GM12801 (cell line): Measurements from ENCODE around the gene TMEM240.

Experiments
- TF ChIP-seq, protein P1 (sequence below): IDR thresholded peaks from one replicate; pipeline ENCODE4 v1.5.1; 2011; ENCODE audit warnings: control low read depth; ENCODE audit not compliant: insufficient read length; ENCODE audit errors: extremely low read depth

TMEM240 gene

DNA sequence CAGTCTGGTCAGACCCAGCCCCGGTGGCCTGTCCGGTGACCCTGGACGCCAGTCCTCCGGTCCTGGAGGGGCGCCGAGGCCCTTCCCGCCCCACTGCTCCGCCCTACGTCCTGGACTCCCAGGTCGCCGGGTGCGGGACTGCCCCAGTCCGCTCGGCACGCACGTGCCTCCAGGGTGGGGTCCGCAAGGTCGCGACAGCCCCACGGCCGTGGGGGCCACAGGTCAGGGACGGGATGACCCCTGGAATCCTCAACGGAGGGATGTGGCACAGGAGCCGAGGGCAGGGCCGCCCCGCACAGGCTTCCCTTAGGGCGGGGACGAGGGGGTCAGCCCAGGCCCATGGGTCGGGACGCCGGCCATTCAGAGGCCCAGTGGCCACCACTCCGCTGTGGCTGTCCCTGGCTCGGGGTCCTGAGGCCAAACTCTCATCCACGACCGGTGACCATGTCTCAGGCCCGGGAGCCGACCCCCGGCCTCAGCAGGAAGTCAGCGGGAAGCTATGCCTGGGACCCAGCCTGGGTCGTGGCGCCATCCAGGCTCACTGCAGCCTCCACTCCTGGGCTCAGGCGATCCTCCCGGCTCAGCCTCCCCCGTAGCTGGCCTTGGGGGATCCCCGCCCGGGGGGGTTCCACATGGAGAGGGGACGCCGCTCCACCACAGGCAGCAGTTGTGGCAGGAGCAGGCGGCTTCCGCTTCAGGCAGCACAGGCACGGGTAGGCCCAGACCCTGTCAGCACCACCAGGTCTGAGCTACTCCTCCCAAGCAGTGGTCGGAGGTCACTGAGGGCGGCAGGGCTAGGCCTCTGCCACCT is 599 bp upstream of the TMEM240 start:
- TF ChIP-seq, protein P1, sequence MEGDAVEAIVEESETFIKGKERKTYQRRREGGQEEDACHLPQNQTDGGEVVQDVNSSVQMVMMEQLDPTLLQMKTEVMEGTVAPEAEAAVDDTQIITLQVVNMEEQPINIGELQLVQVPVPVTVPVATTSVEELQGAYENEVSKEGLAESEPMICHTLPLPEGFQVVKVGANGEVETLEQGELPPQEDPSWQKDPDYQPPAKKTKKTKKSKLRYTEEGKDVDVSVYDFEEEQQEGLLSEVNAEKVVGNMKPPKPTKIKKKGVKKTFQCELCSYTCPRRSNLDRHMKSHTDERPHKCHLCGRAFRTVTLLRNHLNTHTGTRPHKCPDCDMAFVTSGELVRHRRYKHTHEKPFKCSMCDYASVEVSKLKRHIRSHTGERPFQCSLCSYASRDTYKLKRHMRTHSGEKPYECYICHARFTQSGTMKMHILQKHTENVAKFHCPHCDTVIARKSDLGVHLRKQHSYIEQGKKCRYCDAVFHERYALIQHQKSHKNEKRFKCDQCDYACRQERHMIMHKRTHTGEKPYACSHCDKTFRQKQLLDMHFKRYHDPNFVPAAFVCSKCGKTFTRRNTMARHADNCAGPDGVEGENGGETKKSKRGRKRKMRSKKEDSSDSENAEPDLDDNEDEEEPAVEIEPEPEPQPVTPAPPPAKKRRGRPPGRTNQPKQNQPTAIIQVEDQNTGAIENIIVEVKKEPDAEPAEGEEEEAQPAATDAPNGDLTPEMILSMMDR = no peak

DNA sequence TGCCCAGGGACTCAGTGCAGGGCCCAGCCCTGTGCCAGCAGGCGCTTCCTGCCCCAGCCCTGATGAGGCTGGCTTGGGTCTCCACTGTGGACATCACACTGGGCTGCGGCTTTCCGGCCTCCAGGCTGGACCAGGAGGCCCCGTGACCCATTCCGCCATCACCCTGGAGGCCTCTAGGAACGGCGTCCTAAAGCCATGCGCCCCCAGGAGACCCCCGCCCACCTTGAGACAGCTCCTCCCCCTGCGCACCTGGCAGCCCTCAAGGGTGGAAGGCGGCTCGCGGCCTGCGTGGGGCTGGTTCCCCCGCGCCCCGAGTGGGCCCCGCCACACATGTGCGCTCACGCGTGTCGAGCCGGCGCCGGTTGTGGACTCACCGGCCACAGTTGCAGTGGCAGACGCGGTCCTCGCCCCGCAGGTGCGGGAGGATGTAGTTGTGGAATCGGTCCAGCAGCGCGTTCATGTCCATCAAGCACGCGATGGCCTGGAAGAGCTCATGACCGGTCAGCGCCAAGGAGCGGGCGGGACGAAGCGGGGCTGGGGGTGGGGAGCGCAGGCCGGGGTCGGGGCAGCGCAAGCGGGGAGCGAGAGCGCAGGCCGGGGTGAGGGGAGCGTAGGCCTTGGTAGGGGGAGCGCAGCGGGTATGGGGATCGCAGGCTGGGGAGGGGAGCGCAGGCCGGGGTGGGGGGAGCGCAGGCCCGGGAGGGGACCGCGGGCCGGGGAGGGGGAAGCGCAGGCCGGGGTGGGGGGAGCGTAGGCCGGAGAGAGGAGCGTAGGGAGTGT is 924 bp downstream of the TMEM240 start:
- TF ChIP-seq, protein P1 = no peak

DNA sequence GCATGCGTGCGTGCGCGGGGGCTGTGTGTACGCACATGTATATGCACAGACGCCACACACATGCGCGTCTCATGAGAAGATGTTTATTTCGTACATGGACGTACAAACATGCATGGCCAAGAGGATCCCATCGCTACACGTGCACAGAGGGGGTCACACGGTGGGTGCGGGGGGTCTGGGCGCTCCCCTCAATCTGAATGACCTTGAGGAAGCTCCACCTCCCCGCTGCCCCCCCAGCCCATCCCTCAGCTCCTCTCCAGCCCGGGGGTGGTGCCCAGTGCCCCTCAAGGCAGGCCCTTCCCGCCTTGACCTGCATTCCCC is 1.5 kb downstream of the TMEM240 start:
- TF ChIP-seq, protein P1 = no peak

DNA sequence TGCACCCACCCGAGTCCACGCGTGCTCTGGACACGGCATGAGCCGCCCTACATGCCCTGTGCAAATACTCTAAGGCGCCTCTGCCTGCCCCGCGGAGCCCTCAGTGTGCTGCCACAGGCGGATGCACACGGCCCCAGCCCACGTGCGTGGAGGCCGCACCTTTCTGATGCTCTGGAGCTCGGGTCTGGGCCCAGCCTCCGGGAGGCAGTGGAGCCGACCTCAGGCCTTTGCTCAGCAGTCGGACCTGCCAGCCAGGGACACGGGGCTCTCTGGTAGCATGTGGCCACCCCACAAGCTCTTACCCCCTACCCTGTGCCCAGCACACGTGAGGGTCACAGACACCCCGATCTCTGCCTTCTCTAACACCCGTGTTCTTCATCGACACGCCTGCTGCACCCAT is 2.1 kb downstream of the TMEM240 start:
- TF ChIP-seq, protein P1 = no peak

DNA sequence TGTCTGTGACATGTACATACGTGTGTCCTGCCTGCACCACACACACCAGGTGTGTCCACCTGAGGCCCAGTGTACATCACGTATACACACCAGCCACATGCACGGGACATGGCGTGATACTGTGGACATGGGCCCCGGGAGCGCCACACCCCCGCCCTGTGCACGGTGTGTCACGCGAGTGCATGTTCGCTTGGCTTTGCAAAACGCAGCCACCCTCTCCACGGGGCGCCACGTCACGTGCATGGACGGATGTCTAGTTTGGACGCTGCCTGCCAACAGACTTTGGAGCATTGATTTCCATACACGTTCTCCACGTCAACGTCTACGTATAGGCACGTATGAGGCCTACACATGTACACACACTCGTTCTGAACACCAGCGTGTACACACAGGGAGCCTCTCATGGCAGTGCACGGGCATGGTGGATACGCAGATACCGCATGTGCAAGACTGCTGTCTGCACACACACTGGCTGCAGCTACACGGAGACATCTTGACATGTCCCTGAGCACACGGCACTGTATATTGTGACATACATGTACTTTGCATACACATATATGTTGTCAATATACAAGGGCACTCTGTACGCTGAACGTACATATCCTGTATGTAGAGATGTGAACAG is 2.7 kb downstream of the TMEM240 start:
- TF ChIP-seq, protein P1 = no peak

DNA sequence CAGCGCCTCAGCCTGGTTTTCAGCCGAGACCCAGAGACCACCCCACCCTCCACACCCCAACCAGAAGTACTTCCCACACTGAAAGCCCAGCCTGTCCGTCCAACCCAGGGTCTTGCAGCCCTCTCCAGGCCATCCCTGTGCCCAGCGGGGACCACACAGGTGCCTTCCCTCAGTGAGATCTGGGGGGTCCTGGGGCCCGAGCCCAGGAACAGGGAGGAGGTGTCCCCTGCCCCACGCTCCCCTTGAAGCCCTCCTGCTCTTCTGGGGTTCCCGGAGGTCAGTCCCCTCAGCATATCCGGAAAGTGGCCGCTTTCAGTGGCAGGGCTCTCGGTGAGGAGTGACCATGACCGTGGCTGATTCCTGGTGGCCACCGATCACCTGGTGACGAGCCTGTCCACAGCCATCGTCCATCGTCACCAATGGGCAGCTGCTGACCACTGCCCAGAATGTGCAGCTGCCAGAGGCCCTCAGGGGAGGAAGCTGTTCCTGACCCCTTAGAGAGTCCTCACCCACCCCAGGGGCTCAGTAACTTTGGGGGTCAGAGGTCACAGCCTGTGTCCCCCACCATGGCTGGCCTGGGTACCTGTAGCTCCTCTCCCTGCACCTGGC is 3.4 kb downstream of the TMEM240 start:
- TF ChIP-seq, protein P1 = no peak
